HG03196 (cell line): ENCODE results near the gene ITGA1.
"Not testable (repeated sequence)": the region's sequence is repeated elsewhere in the genome, so short reads cannot be mapped to it uniquely, and the experiment has no call there.

Experiments
- ATAC-seq: cut with Tn5 transposase; IDR thresholded peaks from one replicate; pipeline ENCODE4 v1.9.1; 2021; ENCODE audit not compliant: unreplicated experiment

Gene ITGA1

DNA sequence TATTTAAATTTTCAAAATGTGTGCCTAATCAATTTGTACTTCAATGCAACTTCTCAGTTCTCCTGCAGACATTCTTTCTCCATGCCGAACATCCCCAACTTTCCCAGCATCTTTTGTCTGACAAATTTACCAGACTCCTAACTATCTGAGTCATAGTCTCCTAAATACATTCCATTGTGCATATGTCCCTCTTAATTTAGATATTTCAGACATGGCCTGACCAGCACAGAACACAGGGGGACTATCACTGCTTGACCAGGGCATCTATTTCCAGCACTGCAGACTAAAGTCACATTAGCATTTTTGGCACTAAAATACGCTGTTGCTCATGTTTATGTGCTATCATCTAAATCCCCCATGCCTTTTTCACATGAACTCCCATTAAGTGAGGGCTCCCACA, 71.9 kb downstream of the ITGA1 start:
- no peak for ATAC-seq

- ATAC-seq = no peak
These were observed 73.7 kb downstream of the ITGA1 start for GRCh38 chr5:52861368-52861767.

- ATAC-seq = no peak
These were observed 76.1 kb downstream of the ITGA1 start for GRCh38 chr5:52863715-52864290.

DNA sequence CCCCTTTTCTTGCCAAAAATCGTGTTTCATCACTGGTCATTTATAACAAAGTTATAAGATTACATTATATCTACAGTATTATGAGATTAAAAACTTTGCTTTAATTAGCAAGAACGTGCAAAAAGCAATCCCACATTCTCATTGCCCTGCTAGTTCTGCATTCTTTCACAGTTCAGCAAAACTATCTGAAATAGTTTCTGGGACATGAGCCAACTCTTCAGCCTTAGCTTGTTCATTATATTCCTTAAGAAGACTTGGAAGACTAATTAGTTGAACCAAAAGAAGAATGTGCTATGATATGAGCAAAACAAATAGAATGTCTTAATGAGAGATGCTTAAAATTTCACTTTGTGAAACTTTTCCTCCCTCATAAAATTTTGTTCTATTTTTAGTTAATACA, 76.7 kb downstream of the ITGA1 start:
- ATAC-seq = no peak

- no peak for ATAC-seq
These were observed 77.2 kb downstream of the ITGA1 start for GRCh38 chr5:52864884-52865283.

GRCh38 chr5:52865991-52866390, 78.3 kb downstream of the ITGA1 start:
- ATAC-seq = not testable (repeated sequence)

DNA sequence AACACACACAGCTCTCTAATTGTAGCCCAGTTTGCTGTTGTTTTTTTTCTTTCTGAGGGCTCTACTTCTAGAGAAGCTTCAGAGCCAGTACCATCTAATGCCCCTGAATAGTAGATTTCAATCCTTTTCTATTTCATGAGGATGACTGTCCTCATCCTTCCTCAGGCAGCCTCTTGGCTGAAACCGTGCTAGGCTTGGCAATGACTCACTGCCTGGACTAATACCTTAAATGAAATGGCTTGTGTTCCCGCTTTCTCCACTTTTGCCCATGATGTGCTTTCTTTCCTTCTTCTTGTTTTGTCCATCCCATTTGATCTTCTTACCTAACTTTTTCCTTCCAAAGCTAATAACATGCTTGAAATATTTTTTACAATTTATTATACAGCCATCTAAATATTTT, 80.1 kb downstream of the ITGA1 start:
- no peak for ATAC-seq

GRCh38 chr5:52868417-52868816, 80.7 kb downstream of the ITGA1 start:
- ATAC-seq = no peak

GRCh38 chr5:52869391-52869790, 81.7 kb downstream of the ITGA1 start:
- no peak for ATAC-seq

DNA sequence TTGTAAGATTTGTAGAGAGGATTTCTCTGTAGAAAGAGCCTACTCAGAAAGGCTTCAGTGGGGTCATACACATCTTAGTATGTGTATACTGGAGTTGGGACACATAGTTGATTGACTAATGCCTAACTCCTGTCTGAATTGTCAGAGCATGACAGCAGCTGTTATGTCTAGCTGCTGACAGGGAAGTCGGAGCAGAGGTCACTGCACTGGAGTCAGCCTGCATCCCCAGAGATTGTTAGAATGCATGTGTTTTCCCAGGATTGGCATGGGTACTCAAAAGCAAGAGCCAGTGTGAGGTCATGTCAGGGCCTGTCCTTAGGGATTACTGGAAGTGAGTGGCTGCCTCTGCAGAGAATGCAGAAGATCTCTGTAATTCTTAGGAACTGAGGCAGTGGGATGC, 82.7 kb downstream of the ITGA1 start:
- ATAC-seq = no peak

- no peak for ATAC-seq
These were observed 88.1 kb downstream of the ITGA1 start for GRCh38 chr5:52875827-52876226.

- ATAC-seq = no peak
These were observed 88.7 kb downstream of the ITGA1 start for GRCh38 chr5:52876456-52876855.

DNA sequence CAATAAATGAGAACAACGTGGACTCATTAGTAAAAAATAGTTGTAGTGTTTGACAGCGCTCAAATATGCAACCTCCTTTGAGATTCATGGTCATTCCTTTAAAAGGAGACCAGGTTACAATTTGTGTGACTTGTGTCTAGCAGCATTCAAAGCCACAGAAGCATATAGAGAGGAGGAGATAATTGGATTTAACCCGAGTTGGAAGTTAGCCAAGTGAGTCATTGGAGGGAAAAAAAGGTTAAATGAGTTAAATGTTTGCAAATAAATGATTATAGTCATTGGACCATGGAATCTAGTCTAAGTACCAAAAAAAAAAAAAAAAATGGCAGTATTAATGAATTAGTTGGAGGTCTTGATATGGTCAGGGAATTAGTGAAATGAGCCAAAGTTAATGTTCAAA, 90.9 kb downstream of the ITGA1 start:
- no peak for ATAC-seq

- no peak for ATAC-seq
These were observed 92.8 kb downstream of the ITGA1 start for GRCh38 chr5:52880541-52880940.

DNA sequence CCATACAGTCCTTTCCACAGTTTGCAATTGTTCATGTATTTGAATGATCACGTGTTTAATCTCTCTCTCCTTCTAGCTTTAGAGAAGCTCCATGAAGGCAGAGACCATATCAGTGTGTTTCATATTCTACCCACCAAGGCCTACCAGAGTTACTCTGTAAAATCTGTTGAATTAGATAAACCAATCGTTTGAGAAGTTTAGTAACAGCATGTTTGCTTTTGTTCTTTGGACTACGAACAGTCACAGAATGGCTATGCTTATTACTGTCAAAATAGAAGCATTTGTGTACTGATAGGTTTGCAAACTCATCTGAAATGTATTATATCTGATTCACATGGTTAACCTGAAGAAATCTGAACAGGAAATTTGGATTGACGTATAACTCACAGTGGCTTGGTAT, 93.8 kb downstream of the ITGA1 start:
- no peak for ATAC-seq

DNA sequence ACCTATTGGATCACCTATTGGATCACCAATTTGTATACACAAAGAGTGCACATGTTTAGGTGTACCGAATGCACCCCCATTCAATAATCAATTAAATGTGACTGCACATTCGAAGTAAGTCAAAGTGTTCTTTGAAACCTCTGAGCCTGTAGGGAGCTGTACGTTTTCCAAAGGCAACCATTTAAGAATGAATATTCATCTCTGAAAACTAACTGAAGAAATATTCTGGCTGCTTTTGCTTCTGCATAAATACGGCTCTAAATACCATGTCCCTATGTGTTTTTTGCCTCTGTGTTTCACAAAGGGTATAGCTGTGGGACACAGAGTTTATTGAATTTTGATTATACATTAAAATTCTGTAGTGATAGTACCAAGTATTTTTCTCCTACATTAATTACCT, 95.4 kb downstream of the ITGA1 start:
- no peak for ATAC-seq

DNA sequence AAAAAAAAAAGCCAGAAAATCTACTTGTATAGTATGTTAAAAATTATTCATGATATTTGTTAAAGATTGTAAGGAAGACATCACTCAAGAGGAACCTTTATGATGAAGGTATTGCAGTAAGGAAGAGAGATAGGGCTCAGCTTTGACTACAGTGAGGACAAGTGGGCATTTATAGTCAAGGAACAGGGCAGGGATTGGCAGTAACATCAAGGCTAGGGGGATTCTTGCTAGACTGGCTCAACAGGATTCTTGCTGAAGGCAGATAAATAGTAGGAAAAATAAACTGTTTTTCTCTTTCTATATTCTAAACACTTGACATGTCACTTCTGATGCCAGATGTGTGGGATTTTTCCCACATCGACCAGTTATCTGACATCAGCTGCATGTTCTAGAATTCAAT, 96.7 kb downstream of the ITGA1 start:
- no peak for ATAC-seq

- ATAC-seq = no peak
These were observed 97.9 kb downstream of the ITGA1 start for GRCh38 chr5:52885614-52886013.

DNA sequence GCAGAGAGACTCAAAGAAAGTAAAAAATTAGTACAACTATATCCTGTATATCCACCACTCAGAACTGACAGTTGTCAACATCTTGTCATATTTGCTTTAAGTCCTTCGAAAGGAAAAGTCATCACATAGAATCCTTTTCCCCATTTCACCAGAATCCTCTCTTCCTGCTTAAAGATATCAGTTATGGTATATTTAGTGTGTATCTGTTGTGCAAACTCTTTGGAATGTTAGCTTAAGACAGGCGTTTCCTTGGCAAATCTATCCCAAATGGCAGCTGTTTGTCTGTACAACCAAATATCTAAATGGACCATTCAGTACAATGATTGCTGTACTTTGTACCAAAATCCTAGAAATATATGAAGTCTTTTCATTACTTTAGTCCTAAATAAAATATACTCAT, 98.5 kb downstream of the ITGA1 start:
- ATAC-seq = no peak

- ATAC-seq = no peak
These were observed 99.3 kb downstream of the ITGA1 start for GRCh38 chr5:52887066-52887465.

DNA sequence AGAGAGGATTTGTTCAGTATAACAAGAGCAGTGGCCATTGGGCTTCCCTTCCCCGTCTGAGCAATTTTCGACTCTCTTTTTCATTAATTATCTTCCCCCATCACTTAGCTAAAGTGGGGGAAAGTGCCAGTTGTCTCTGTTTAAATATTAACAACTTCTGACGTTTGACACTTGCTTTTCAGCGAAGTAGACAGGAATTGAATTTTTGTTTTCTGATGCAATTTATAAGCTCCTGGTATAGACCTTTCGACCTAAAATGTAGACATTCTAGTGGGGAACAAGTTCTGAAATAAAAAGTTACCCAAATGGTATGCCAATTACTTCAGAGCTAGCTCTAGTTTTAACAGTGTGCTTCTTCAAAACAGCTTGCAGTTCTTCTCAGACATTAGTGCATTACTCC, 100.6 kb downstream of the ITGA1 start:
- ATAC-seq = no peak

GRCh38 chr5:52892242-52892878, 104.6 kb downstream of the ITGA1 start:
- ATAC-seq = no peak

DNA sequence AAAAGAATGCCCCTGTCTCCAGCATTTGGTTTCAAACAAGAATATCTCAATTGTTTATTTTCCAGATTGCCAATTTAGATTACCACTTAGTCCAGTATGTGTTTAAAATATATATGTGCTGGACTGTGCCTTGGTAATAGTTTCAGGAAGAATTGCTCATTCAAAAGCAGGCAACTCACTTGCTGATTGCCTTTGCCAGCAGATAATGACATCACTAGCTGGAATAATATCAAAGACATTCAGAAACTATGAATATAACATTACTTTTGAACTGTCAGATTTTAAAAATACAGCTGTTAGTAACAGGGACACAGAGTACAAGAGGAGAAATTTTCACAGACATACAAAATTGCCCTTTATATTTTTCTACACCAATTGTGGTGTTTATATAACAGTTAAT, 105.4 kb downstream of the ITGA1 start:
- ATAC-seq = no peak
